ENCODE results near the gene SPHK2.

DNA sequence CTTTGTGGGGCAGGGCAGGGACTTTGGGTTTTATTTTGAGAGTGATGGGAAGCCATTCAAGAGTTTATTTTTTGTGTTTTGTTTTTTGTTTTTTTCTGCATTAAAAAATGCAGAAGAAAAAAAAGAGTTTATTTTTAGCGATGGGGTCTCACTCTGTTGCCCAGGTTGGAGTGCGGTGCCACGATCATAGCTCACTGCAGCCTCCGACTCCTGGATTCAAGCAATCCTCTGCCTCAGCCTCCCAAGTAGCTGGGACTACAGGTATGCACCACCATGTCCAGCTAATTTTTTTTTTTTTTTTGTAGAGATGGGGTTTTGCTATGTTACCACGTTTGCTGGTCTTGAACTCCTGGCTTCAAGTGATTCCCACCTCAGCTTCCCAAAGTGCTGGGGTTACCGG, 39.2 kb downstream of the SPHK2 start:
- TF ChIP-seq, protein P1, sequence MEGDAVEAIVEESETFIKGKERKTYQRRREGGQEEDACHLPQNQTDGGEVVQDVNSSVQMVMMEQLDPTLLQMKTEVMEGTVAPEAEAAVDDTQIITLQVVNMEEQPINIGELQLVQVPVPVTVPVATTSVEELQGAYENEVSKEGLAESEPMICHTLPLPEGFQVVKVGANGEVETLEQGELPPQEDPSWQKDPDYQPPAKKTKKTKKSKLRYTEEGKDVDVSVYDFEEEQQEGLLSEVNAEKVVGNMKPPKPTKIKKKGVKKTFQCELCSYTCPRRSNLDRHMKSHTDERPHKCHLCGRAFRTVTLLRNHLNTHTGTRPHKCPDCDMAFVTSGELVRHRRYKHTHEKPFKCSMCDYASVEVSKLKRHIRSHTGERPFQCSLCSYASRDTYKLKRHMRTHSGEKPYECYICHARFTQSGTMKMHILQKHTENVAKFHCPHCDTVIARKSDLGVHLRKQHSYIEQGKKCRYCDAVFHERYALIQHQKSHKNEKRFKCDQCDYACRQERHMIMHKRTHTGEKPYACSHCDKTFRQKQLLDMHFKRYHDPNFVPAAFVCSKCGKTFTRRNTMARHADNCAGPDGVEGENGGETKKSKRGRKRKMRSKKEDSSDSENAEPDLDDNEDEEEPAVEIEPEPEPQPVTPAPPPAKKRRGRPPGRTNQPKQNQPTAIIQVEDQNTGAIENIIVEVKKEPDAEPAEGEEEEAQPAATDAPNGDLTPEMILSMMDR (conservative IDR thresholded peaks at IDR 0.05; ENCODE audit: low read length), result no peak
- no peak for TF ChIP-seq EZH2phosphoT487 (IDR thresholded peaks at IDR 0.05; ENCODE audit: borderline replicate concordance, low read depth, low read length)

All from OCI-LY7 (cell line).